Upper lobe of left lung (tissue), 4 donors: ENCODE measurements around the gene BTNL2.

Experiments
- CTCF ChIP-seq, 6 experiments: fragments of 450-650 bp in 4 of 6; fragments of 200-600 bp in 2 of 6; sonication (generic) in 2 of 6; IDR thresholded peaks; one replicate each; pipeline ENCODE4 v1.5.1; 2016 to 2019; ENCODE audit warnings: antibody characterized with exemption in 6 of 6
- EP300 ChIP-seq, 4 donors: sonication (generic); formaldehyde crosslinking; IDR thresholded peaks; one replicate each; pipeline ENCODE4 v1.5.1; 2017; ENCODE audit warnings: antibody characterized with exemption in 4 of 4, control low read depth in 2 of 4
- POLR2A ChIP-seq, 4 donors: fragments of 450-650 bp; IDR thresholded peaks; one replicate each; pipeline ENCODE4 v1.5.1; 2016 to 2017; ENCODE audit warnings: antibody characterized with exemption in 4 of 4, mild to moderate bottlenecking in 2 of 4
- POLR2AphosphoS5 ChIP-seq, 2 donors: sonication (generic); formaldehyde crosslinking; IDR thresholded peaks; one replicate each; pipeline ENCODE4 v1.5.1; 2017; ENCODE audit warnings: antibody characterized with exemption in 2 of 2

- TF ChIP-seq CTCF (IDR thresholded peaks at IDR 0.05): no peak
- no peak for TF ChIP-seq EP300 (IDR thresholded peaks at IDR 0.05)
- no peak for TF ChIP-seq POLR2A (IDR thresholded peaks at IDR 0.05)
- TF ChIP-seq POLR2AphosphoS5 (IDR thresholded peaks at IDR 0.05): no peak
These were observed 35.2 kb downstream of the BTNL2 start, which contains the start of gene TSBP1 for GRCh38 chr6:32371803-32372202.
